Measurements from ENCODE around the gene DOC2A.

The DOC2A gene

GRCh38 chr16:30010844-30011713, at the start of gene DOC2A:
Gene DOC2A, minus strand, starts transcription at chr16:30011027. Its CDS starts 805 bp downstream, at chr16:30010222.
- in situ Hi-C loops (cut with HindIII; ENCODE audit: low sequenced_read_pairs): no loop called here
- no peak for DNase-seq (ENCODE audit: low read depth, low spot score)
- H3K4me3 ChIP-seq (ENCODE audit: low read depth, low read length): peak within 1 kb of the TSS; percentile 23
- no peak for TF ChIP-seq CTCF (IDR thresholded peaks at IDR 0.05; ENCODE audit: low read depth, low read length)

GRCh38 chr16:30060346-30060745, 49.5 kb upstream of the DOC2A start:
- TF ChIP-seq CTCF (IDR thresholded peaks at IDR 0.05; ENCODE audit: low read depth, low read length): no peak
- in situ Hi-C loops (cut with HindIII; ENCODE audit: low sequenced_read_pairs): no loop called here
- H3K4me3 ChIP-seq (ENCODE audit: low read depth, low read length): no peak overlapping the region
- no peak for DNase-seq (ENCODE audit: low read depth, low spot score)

GRCh38 chr16:30054959-30055553, 44.2 kb upstream of the DOC2A start:
- in situ Hi-C loops (cut with HindIII; ENCODE audit: low sequenced_read_pairs): no loop called here
- no peak for DNase-seq (ENCODE audit: low read depth, low spot score)
- peak; percentile 69 for TF ChIP-seq CTCF (IDR thresholded peaks at IDR 0.05; ENCODE audit: low read depth, low read length)
- no peak overlapping the region for H3K4me3 ChIP-seq (ENCODE audit: low read depth, low read length)

GRCh38 chr16:30054451-30054850, 43.6 kb upstream of the DOC2A start:
- in situ Hi-C loops (cut with HindIII; ENCODE audit: low sequenced_read_pairs): no loop called here
- TF ChIP-seq CTCF (IDR thresholded peaks at IDR 0.05; ENCODE audit: low read depth, low read length): no peak
- H3K4me3 ChIP-seq (ENCODE audit: low read depth, low read length): no peak overlapping the region
- DNase-seq (ENCODE audit: low read depth, low spot score): no peak

GRCh38 chr16:30053376-30054015, 42.7 kb upstream of the DOC2A start:
- in situ Hi-C loops (cut with HindIII; ENCODE audit: low sequenced_read_pairs): no loop called here
- DNase-seq (ENCODE audit: low read depth, low spot score): no peak
- H3K4me3 ChIP-seq (ENCODE audit: low read depth, low read length): peak overlapping the region; percentile 70
- no peak for TF ChIP-seq CTCF (IDR thresholded peaks at IDR 0.05; ENCODE audit: low read depth, low read length)

- TF ChIP-seq CTCF (IDR thresholded peaks at IDR 0.05; ENCODE audit: low read depth, low read length): no peak
- peak overlapping the region; percentile 70 for H3K4me3 ChIP-seq (ENCODE audit: low read depth, low read length)
- peak; percentile 90 for DNase-seq (ENCODE audit: low read depth, low spot score)
- in situ Hi-C loops (cut with HindIII; ENCODE audit: low sequenced_read_pairs): no loop called here
Observed at GRCh38 chr16:30052671-30053372, 42.0 kb upstream of the DOC2A start.

Data from astrocyte of the spinal cord (primary cell).